Measurements from ENCODE around the gene RGS21. TPM values are rescaled to one million over a fixed set of nuclear protein-coding genes. Genes with fewer than 3 reads are reported as not detected.

RGS21 gene, protein sequence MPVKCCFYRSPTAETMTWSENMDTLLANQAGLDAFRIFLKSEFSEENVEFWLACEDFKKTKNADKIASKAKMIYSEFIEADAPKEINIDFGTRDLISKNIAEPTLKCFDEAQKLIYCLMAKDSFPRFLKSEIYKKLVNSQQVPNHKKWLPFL
- not detected in 2 replicates for total RNA-seq
- long read RNA-seq = 0 reads

DNA sequence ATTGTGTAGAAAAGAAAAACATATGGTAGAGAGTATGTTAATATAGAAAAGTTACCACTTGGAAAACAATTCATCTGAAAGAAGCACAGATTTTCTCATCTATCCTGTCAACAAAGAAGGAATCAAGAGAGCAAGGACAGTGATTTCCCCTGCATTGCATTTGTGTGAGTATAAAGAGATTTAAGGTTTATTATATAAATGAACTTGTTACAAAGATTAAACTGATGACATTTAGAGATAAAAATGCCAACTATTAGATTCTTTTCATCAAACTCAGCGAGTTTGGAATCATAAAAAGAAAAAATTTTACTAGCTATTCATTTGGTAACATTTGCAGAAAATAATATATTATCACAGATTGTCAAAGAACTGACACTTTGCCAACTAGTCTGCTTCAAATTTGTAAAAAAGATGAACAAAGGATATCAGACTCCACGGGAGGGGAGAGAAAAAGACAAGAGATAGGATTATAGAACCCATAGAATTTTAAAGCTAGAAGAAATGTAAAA lies at the start of gene RGS21:
Gene RGS21, plus strand, starts transcription at position 51 of the 509 bp plus-strand sequence. CDS start 26,045 bp downstream, outside the sequence.
- Mint-ChIP-seq H3K4me1 (ENCODE audit: unreplicated experiment) (no peaks in the 10 kb centered on the region), H3K27ac (ENCODE audit: unreplicated experiment) (no peak within 1 kb of the TSS), H3K9me3 (ENCODE audit: unreplicated experiment) (no peaks in the 10 kb centered on the region), H3K36me3 (ENCODE audit: unreplicated experiment) (no peaks in the 10 kb centered on the region), H3K27me3 (ENCODE audit: unreplicated experiment) (no peaks in the 10 kb centered on the region), H3K4me3 (ENCODE audit: unreplicated experiment) (no peak within 1 kb of the TSS)
- TF ChIP-seq, protein P1, sequence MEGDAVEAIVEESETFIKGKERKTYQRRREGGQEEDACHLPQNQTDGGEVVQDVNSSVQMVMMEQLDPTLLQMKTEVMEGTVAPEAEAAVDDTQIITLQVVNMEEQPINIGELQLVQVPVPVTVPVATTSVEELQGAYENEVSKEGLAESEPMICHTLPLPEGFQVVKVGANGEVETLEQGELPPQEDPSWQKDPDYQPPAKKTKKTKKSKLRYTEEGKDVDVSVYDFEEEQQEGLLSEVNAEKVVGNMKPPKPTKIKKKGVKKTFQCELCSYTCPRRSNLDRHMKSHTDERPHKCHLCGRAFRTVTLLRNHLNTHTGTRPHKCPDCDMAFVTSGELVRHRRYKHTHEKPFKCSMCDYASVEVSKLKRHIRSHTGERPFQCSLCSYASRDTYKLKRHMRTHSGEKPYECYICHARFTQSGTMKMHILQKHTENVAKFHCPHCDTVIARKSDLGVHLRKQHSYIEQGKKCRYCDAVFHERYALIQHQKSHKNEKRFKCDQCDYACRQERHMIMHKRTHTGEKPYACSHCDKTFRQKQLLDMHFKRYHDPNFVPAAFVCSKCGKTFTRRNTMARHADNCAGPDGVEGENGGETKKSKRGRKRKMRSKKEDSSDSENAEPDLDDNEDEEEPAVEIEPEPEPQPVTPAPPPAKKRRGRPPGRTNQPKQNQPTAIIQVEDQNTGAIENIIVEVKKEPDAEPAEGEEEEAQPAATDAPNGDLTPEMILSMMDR (IDR thresholded peaks at IDR 0.05) = no peak
- DNase-seq (ENCODE audit: extremely low spot score, unreplicated experiment) = no peak

DNA sequence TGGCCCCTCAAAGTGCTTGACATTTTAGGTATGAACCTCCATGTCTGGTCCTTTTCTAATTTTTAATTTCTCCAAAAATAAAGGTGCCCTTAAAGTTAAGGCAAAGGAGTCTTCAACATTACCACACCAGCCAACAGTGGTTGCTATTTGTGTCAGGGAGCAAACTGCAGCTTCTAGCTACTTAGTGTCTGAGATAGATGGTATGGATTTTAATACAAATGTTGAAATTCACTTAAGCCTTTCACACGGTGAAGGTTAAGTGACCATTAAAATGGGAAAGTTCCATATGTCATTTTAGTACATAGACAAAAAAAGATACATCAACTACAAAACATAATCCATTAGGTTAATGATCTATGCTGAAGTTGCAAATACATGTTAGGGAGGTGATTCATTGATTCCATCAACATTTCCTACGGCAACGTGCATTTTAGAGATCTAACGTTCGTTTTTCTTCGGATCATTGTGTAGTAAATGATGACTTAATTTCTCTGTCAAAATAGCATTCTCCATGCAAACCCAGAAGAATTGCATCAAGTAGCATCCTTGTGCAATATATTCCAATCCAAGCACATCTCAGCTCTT lies 48.2 kb upstream of the RGS21 start:
- H3K27ac Mint-ChIP-seq (ENCODE audit: unreplicated experiment) = no peak overlapping the region
- no peaks in the 10 kb centered on the region for H3K36me3 Mint-ChIP-seq (ENCODE audit: unreplicated experiment)
- H3K27me3 Mint-ChIP-seq (ENCODE audit: unreplicated experiment) = no peaks in the 10 kb centered on the region
- H3K4me3 Mint-ChIP-seq (ENCODE audit: unreplicated experiment) = no peak overlapping the region
- peaks cover 27% of the 10 kb centered on the region for H3K4me1 Mint-ChIP-seq (ENCODE audit: unreplicated experiment)
- no peak for DNase-seq (ENCODE audit: extremely low spot score, unreplicated experiment)
- TF ChIP-seq, protein P1 (IDR thresholded peaks at IDR 0.05) = no peak
- no peaks in the 10 kb centered on the region for H3K9me3 Mint-ChIP-seq (ENCODE audit: unreplicated experiment)

DNA sequence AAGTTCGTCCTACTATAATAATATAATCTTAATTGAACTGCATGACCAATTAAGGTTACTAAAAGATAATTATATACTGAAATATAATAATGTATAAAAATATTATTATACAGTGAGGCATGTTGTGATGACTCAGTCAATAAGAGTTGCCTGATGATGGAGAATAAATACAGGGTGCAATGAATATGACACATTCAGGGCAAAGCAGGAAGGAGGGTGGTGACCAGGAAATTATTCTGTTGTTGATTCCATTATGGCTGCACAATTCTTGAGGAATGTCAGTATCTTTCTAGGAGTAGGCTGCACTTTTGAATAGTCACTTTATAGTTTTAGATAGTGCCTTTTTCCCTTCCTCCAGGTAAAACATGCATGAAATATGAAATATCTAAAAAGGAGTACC lies 46.4 kb upstream of the RGS21 start:
- no peaks in the 10 kb centered on the region for H3K9me3 Mint-ChIP-seq (ENCODE audit: unreplicated experiment)
- H3K27me3 Mint-ChIP-seq (ENCODE audit: unreplicated experiment) = no peaks in the 10 kb centered on the region
- H3K36me3 Mint-ChIP-seq (ENCODE audit: unreplicated experiment) = no peaks in the 10 kb centered on the region
- no peak overlapping the region for H3K4me3 Mint-ChIP-seq (ENCODE audit: unreplicated experiment)
- H3K27ac Mint-ChIP-seq (ENCODE audit: unreplicated experiment) = no peak overlapping the region
- DNase-seq (ENCODE audit: extremely low spot score, unreplicated experiment) = no peak
- TF ChIP-seq, protein P1 (IDR thresholded peaks at IDR 0.05) = no peak
- H3K4me1 Mint-ChIP-seq (ENCODE audit: unreplicated experiment) = peaks cover 17% of the 10 kb centered on the region

DNA sequence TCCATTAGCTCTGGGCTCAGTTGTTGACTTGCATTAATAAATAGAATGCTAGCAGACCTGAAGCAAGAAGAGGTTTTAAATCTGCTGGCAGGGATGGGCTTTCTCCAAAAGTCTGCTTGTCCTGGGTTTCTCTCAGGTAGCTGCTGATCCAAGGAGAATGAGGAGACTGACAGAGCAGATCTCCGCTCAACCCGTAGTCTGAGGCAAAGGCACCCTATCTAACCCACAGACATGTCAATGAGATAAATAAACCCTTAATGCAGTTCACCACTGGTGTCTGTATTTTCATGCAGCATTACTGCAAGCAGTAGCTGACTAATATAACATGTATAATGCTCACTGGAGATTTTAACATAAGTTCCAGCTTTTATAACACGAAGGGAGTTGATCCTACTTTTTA lies 44.1 kb upstream of the RGS21 start:
- Mint-ChIP-seq H3K27ac (ENCODE audit: unreplicated experiment) (no peak overlapping the region), H3K4me1 (ENCODE audit: unreplicated experiment) (peaks cover 17% of the 10 kb centered on the region), H3K27me3 (ENCODE audit: unreplicated experiment) (no peaks in the 10 kb centered on the region), H3K36me3 (ENCODE audit: unreplicated experiment) (no peaks in the 10 kb centered on the region), H3K4me3 (ENCODE audit: unreplicated experiment) (no peak overlapping the region), H3K9me3 (ENCODE audit: unreplicated experiment) (no peaks in the 10 kb centered on the region)
- no peak for DNase-seq (ENCODE audit: extremely low spot score, unreplicated experiment)
- TF ChIP-seq, protein P1 (IDR thresholded peaks at IDR 0.05) = no peak

DNA sequence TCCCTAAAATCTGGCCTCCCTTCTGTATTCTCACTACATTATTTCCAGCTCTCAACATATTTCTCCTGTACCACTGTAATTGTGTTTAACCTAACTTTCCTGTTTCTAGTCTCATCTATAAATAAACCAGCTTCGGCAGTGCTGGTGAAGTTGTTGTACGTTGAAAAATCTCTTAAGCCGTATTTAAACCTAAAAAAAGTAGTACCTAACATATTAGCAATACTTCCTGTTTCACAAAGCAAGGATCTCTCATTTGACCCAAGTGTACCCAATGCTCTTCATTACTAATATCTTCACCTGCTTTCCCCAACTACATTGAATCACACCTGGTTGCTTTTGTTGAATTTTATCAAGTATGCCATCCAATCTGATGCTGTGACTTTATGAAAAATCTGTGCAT lies 42.2 kb upstream of the RGS21 start:
- DNase-seq (ENCODE audit: extremely low spot score, unreplicated experiment) = no peak
- Mint-ChIP-seq H3K4me1 (ENCODE audit: unreplicated experiment) (peaks cover 16% of the 10 kb centered on the region), H3K27me3 (ENCODE audit: unreplicated experiment) (no peaks in the 10 kb centered on the region), H3K9me3 (ENCODE audit: unreplicated experiment) (no peaks in the 10 kb centered on the region), H3K4me3 (ENCODE audit: unreplicated experiment) (no peak overlapping the region), H3K36me3 (ENCODE audit: unreplicated experiment) (no peaks in the 10 kb centered on the region), H3K27ac (ENCODE audit: unreplicated experiment) (no peak overlapping the region)
- TF ChIP-seq, protein P1 (IDR thresholded peaks at IDR 0.05) = no peak
